K562 (cell line): ENCODE results near the gene TMEM184C. TPM values are rescaled to one million over a fixed set of nuclear protein-coding genes. Genes with fewer than 3 reads are reported as not detected.

ENCODE experiments used
- CUX1 ChIP-seq: fragments of 200-800 bp; sonication (Bioruptor generic); IDR thresholded peaks from 2 replicates; pipeline ENCODE4 v1.6.1; 2016; ENCODE audit warnings: missing genetic modification characterization, missing compliant biosample characterization
- GATAD2B ChIP-seq: fragments of 450-650 bp; IDR thresholded peaks from 2 replicates; pipeline ENCODE4 v1.6.1; 2017; ENCODE audit warnings: mild to moderate bottlenecking, borderline replicate concordance
- HMGN3 ChIP-seq: IDR thresholded peaks from 2 replicates; pipeline ENCODE4 v1.6.1; 2011; ENCODE audit warnings: borderline replicate concordance, low read depth, mild to moderate bottlenecking, mixed read lengths, low read length; ENCODE audit not compliant: insufficient read length; ENCODE audit errors: extremely low read depth
- KDM1A ChIP-seq, 2 experiments: fragments of 450-650 bp; IDR thresholded peaks; 2 replicates each; pipeline ENCODE4 v1.6.1; 2016; ENCODE audit warnings: mild to moderate bottlenecking in 2 of 2
- SIX5 ChIP-seq, 2 experiments: IDR thresholded peaks; 2 replicates each; pipeline ENCODE4 v1.6.1; 2011; ENCODE audit warnings: low read length in 2 of 2, borderline replicate concordance in 1 of 2, low read depth in 1 of 2, mild to moderate bottlenecking in 1 of 2, moderate library complexity in 1 of 2; ENCODE audit not compliant: insufficient read depth in 1 of 2
- ZNF354B ChIP-seq: fragments of 250-450 bp; sonication (Bioruptor Pico); IDR thresholded peaks from 2 replicates; pipeline ENCODE4 v1.4.0; 2020
- ZNF655 ChIP-seq: fragments of 250-450 bp; sonication (Bioruptor Pico); IDR thresholded peaks from 2 replicates; pipeline ENCODE4 v1.5.0; 2021
- polyA plus RNA-seq, 8 experiments: library from polyadenylated mRNA; depleted of rRNA in 4 of 8; stranded (reverse) in 5 of 8; unstranded in 3 of 8; fragments of >200 nt; fragmentation: Nextera tagmentation in 2 of 8; fragmentation: Illumina TruSeq in 1 of 8; extraction: Ambion mirVana in 2 of 8; extraction: Trizol in 1 of 8; gene quantifications; 2 replicates each; pipeline versions ENCODE4 v1.2.1 to v1.2.3, GENCODE V29; 2011 to 2014; ENCODE audit warnings: inconsistent platforms in 1 of 8, missing spikeins in 1 of 8
- total RNA-seq, 7 experiments: library from RNA; depleted of rRNA in 6 of 7; stranded (reverse); fragments of >200 nt in 6 of 7; fragmentation: Illumina TruSeq in 2 of 7; extraction: Trizol in 2 of 7; gene quantifications; 2 replicates each; pipeline versions ENCODE4 v1.2.1 to v1.2.3, GENCODE V29; 2011 to 2021; ENCODE audit warnings: low replicate concordance in 1 of 7

TMEM184C gene
- total and polyA plus RNA-seq, 9 of the 15 experiments (the other 6 are each of a cell fraction or from before 2014, with no cell fraction given): 3.9 to 24.2 (median 18.2) TPM

- TF ChIP-seq CUX1 (no peak), ZNF354B (CRISPR knock-in tag) (no peak), ZNF655 (CRISPR knock-in tag) (no peak), HMGN3 (peak; percentile 63), SIX5 (IDR thresholded peaks at IDR 0.05; ENCODE audit: borderline replicate concordance in 1 of 2, insufficient read depth in 1 of 2, low read depth in 1 of 2, low read length in 2 of 2) (0 out of 4 replicates have a peak, but pooled peaks of 1 of the 2 experiments have one; percentile 17), GATAD2B (no peak), KDM1A (IDR thresholded peaks at IDR 0.05) (no peak)
Measured at GRCh38 chr4:147683717-147684700, 66.8 kb downstream of the TMEM184C start, which contains the start of gene PRMT9 (continued).
